ENCODE data around the gene ZNF185. TPM values are rescaled to one million over a fixed set of nuclear protein-coding genes. Genes with fewer than 3 reads are reported as not detected.

The ZNF185 gene
- total and polyA plus RNA-seq, 9 of the 15 experiments (the other 6 are each of a cell fraction or from before 2014, with no cell fraction given), result 0.08 to 1.1 (median 0.22) TPM

GRCh38 chrX:152896450-152896849 is 1.4 kb upstream of the ZNF185 start (continued):
- TF ChIP-seq CUX1 (CRISPR knock-in tag; IDR thresholded peaks at IDR 0.05), result no peak
- TF ChIP-seq SRF (CRISPR knock-in tag; IDR thresholded peaks at IDR 0.05), result no peak
- no peak for TF ChIP-seq KLF16 (IDR thresholded peaks at IDR 0.05)
- TF ChIP-seq MEIS2 (IDR thresholded peaks at IDR 0.05; ENCODE audit: partially characterized antibody), result no peak
- no peak for TF ChIP-seq SMARCC2 (IDR thresholded peaks at IDR 0.05; ENCODE audit: low read depth)
- no peak for TF ChIP-seq RNF2 (IDR thresholded peaks at IDR 0.05)
- no peak for TF ChIP-seq ZNF444 (CRISPR knock-in tag; IDR thresholded peaks at IDR 0.05)
- TF ChIP-seq ZBTB8A (IDR thresholded peaks at IDR 0.05; ENCODE audit: partially characterized antibody), result no peak
- no peak for TF ChIP-seq SMARCB1 (IDR thresholded peaks at IDR 0.05; ENCODE audit: insufficient read length, low read depth)
